Vagina (tissue), 2 donors: ENCODE measurements around the gene TMED4.

Experiments
- CTCF ChIP-seq, 3 experiments: fragments of 450-650 bp in 2 of 3; fragments of 200-600 bp in 1 of 3; sonication (generic) in 1 of 3; IDR thresholded peaks; one replicate each; pipeline ENCODE4 v1.5.1; 2017 to 2019; ENCODE audit warnings: antibody characterized with exemption in 3 of 3, mild to moderate bottlenecking in 2 of 3, moderate library complexity in 2 of 3
- POLR2A ChIP-seq, 2 donors: fragments of 450-650 bp; IDR thresholded peaks; one replicate each; pipeline ENCODE4 v1.6.1; 2017; ENCODE audit warnings: antibody characterized with exemption in 2 of 2, mild to moderate bottlenecking in 2 of 2, moderate library complexity in 2 of 2
- POLR2AphosphoS5 ChIP-seq, 2 donors: sonication (generic); formaldehyde crosslinking; IDR thresholded peaks; one replicate each; pipeline ENCODE4 v1.9.0; 2017; ENCODE audit warnings: antibody characterized with exemption in 2 of 2, mild to moderate bottlenecking in 2 of 2, low read depth in 1 of 2; ENCODE audit not compliant: insufficient read depth in 1 of 2

GRCh38 chr7:44630792-44631457 lies 48.9 kb upstream of the TMED4 start:
- TF ChIP-seq CTCF (IDR thresholded peaks at IDR 0.05) (no peak), POLR2A (IDR thresholded peaks at IDR 0.05) (no peak), POLR2AphosphoS5 (IDR thresholded peaks at IDR 0.05; ENCODE audit: insufficient read depth in 1 of 2, low read depth in 1 of 2) (no peak)
